HEK293 (cell line): Measurements from ENCODE around the gene SPARC.

Source experiments
- CTCF ChIA-PET: fragments of 350-600 bp; formaldehyde crosslinking; extraction: SDS; loops from one replicate; lab custom pipeline; 2021; ENCODE audit warnings: antibody characterized with exemption; lab: Yijun Ruan, JAX
- POLR2A ChIA-PET: fragments of 300-600 bp; formaldehyde crosslinking; extraction: SDS; loops from one replicate; lab custom pipeline; 2020; ENCODE audit warnings: antibody characterized with exemption, inconsistent platforms; lab: Yijun Ruan, JAX
- H3K27ac ChIP-seq: fragments of 200-500 bp; sonication (Bioruptor generic); 2 replicates; pipeline ENCODE4 v1.5.1; 2014; ENCODE audit warnings: low read depth, low read length, control low read depth, inconsistent platforms; ENCODE audit errors: extremely low read depth
- H3K36me3 ChIP-seq, 2 experiments: fragments of 200-500 bp in 1 of 2; sonication (Bioruptor generic) in 1 of 2; 1 replicate in 1 of 2; 2 replicates in 1 of 2; pipeline ENCODE4 v1.5.1; 2014 to 2017; ENCODE audit warnings: inconsistent platforms in 2 of 2, low read length in 2 of 2; ENCODE audit not compliant: control insufficient read depth in 2 of 2, insufficient read depth in 1 of 2
- H3K4me1 ChIP-seq: fragments of 200-500 bp; sonication (Bioruptor generic); 2 replicates; pipeline ENCODE4 v1.5.1; 2014; ENCODE audit warnings: mild to moderate bottlenecking, low read length, inconsistent platforms; ENCODE audit not compliant: control insufficient read depth, insufficient read depth
- H3K4me3 ChIP-seq: 2 replicates; pipeline ENCODE4 v1.5.1; 2011; ENCODE audit warnings: low read depth, mild to moderate bottlenecking, control low read depth, low read length, moderate library complexity
- H3K9me3 ChIP-seq: fragments of 200-500 bp; sonication (Bioruptor generic); 2 replicates; pipeline ENCODE4 v1.5.1; 2014; ENCODE audit warnings: low read depth, low read length, inconsistent platforms; ENCODE audit not compliant: control insufficient read depth, insufficient read depth
- CTCF ChIP-seq: fragments of 450-650 bp; formaldehyde crosslinking; IDR thresholded peaks from 2 replicates; pipeline ENCODE4 v1.5.1; 2016; ENCODE audit warnings: missing biosample characterization, missing genetic modification characterization
- GFI1B ChIP-seq: fragments of 450-650 bp; formaldehyde crosslinking; IDR thresholded peaks from 2 replicates; pipeline ENCODE4 v1.5.1; 2016; ENCODE audit warnings: missing biosample characterization, missing genetic modification characterization
- KLF9 ChIP-seq: fragments of 450-650 bp; formaldehyde crosslinking; IDR thresholded peaks from 2 replicates; pipeline ENCODE4 v1.5.1; 2016; ENCODE audit warnings: missing biosample characterization, missing genetic modification characterization, low read depth
- PRDM1 ChIP-seq: fragments of 450-650 bp; formaldehyde crosslinking; IDR thresholded peaks from 2 replicates; pipeline ENCODE4; 2016; ENCODE audit warnings: missing biosample characterization, missing genetic modification characterization
- PRDM4 ChIP-seq: fragments of 450-650 bp; formaldehyde crosslinking; IDR thresholded peaks from 2 replicates; pipeline ENCODE4 v1.5.1; 2017; ENCODE audit warnings: missing biosample characterization, missing genetic modification characterization
- PRDM6 ChIP-seq: fragments of 450-650 bp; formaldehyde crosslinking; IDR thresholded peaks from 2 replicates; pipeline ENCODE4 v1.5.1; 2017; ENCODE audit warnings: missing biosample characterization, missing genetic modification characterization
- REPIN1 ChIP-seq: fragments of 450-650 bp; formaldehyde crosslinking; IDR thresholded peaks from 2 replicates; pipeline ENCODE4 v1.5.1; 2017; ENCODE audit warnings: missing biosample characterization, missing genetic modification characterization, low read depth
- ZNF157 ChIP-seq: fragments of 450-650 bp; formaldehyde crosslinking; IDR thresholded peaks from 2 replicates; pipeline ENCODE4 v1.5.1; 2016; ENCODE audit warnings: missing biosample characterization, missing genetic modification characterization
- ZNF354C ChIP-seq: fragments of 450-650 bp; formaldehyde crosslinking; IDR thresholded peaks from 2 replicates; pipeline ENCODE4 v1.5.1; 2016; ENCODE audit warnings: missing biosample characterization, missing genetic modification characterization, low read depth, borderline replicate concordance
- ZNF362 ChIP-seq: fragments of 450-650 bp; formaldehyde crosslinking; IDR thresholded peaks from 2 replicates; pipeline ENCODE4 v1.5.1; 2016; ENCODE audit warnings: missing biosample characterization, missing genetic modification characterization
- ZNF394 ChIP-seq: fragments of 450-650 bp; formaldehyde crosslinking; IDR thresholded peaks from 2 replicates; pipeline ENCODE4 v1.5.1; 2016; ENCODE audit warnings: missing biosample characterization, missing genetic modification characterization, mild to moderate bottlenecking, moderate library complexity, borderline replicate concordance
- ZNF398 ChIP-seq: fragments of 450-650 bp; formaldehyde crosslinking; IDR thresholded peaks from 2 replicates; pipeline ENCODE4 v1.5.1; 2017; ENCODE audit warnings: missing biosample characterization, missing genetic modification characterization
- ZNF426 ChIP-seq: fragments of 450-650 bp; formaldehyde crosslinking; IDR thresholded peaks from 2 replicates; pipeline ENCODE4 v1.5.1; 2017; ENCODE audit warnings: missing biosample characterization, missing genetic modification characterization, mild to moderate bottlenecking, inconsistent platforms, moderate library complexity
- ZNF449 ChIP-seq: fragments of 450-650 bp; formaldehyde crosslinking; IDR thresholded peaks from 2 replicates; pipeline ENCODE4 v1.5.1; 2017; ENCODE audit warnings: missing biosample characterization, mild to moderate bottlenecking, missing genetic modification characterization, moderate library complexity
- ZNF558 ChIP-seq: fragments of 450-650 bp; formaldehyde crosslinking; IDR thresholded peaks from 2 replicates; pipeline ENCODE4 v1.5.1; 2016; ENCODE audit warnings: missing biosample characterization, missing genetic modification characterization
- ZNF777 ChIP-seq: fragments of 450-650 bp; formaldehyde crosslinking; IDR thresholded peaks from 2 replicates; pipeline ENCODE4 v1.5.1; 2017; ENCODE audit warnings: missing biosample characterization, missing genetic modification characterization, borderline replicate concordance
- ZSCAN4 ChIP-seq: fragments of 450-650 bp; formaldehyde crosslinking; IDR thresholded peaks from 2 replicates; pipeline ENCODE4 v1.5.1; 2017; ENCODE audit warnings: missing biosample characterization, missing genetic modification characterization

The SPARC gene

GRCh38 chr5:151721812-151722391 is 35.2 kb upstream of the SPARC start (continued):
- TF ChIP-seq PRDM4: no peak

- TF ChIP-seq PRDM6 (tag by site-specific recombination): no peak
- TF ChIP-seq ZNF354C (tag by site-specific recombination): no peak
- TF ChIP-seq ZNF362 (tag by site-specific recombination): no peak
- Histone ChIP-seq H3K4me1 (no peaks in the 10 kb centered on the region), H3K36me3 (no peaks in the 10 kb centered on the region), H3K9me3 (no peaks in the 10 kb centered on the region), H3K27ac (no peak overlapping the region), H3K4me3 (no peak overlapping the region)
- ChIA-PET CTCF (interaction anchor here (0.6 to 6.3 kb wide), 8 partner anchors 14 to 730 kb away, joined by 3 to 103 read pairs (median 4); no protein-coding TSS in a partner anchor), POLR2A (interaction anchor here (1.0 to 1.5 kb wide), 2 partner anchors 19 to 50 kb away, joined by 3 to 6 read pairs; partner anchors contain the start of gene G3BP1)
These were observed 34.5 kb upstream of the SPARC start for GRCh38 chr5:151721087-151721646.

GRCh38 chr5:151720215-151720614 is 33.5 kb upstream of the SPARC start:
- POLR2A ChIA-PET: interaction anchor here (0.8 to 1.4 kb wide), 4 partner anchors 13 to 61 kb away, joined by 3 read pairs; no protein-coding TSS in a partner anchor
- Histone ChIP-seq H3K36me3 (no peaks in the 10 kb centered on the region), H3K9me3 (no peaks in the 10 kb centered on the region), H3K27ac (no peak overlapping the region), H3K4me3 (no peak overlapping the region), H3K4me1 (no peaks in the 10 kb centered on the region)
- CTCF ChIA-PET: interaction anchor here (0.5 to 6.3 kb wide), 11 partner anchors 8 to 707 kb away, joined by 3 to 103 read pairs (median 3); no protein-coding TSS in a partner anchor
- TF ChIP-seq ZNF398 (tag by site-specific recombination) (no peak), GFI1B (tag by site-specific recombination) (no peak), ZNF394 (no peak), CTCF (tag by site-specific recombination) (no peak), PRDM1 (tag by site-specific recombination) (no peak), KLF9 (no peak), REPIN1 (tag by site-specific recombination) (no peak), ZNF449 (tag by site-specific recombination) (no peak), ZSCAN4 (tag by site-specific recombination) (no peak), ZNF777 (tag by site-specific recombination) (no peak), ZNF157 (tag by site-specific recombination) (no peak), ZNF426 (tag by site-specific recombination) (no peak), ZNF558 (tag by site-specific recombination) (no peak)
